H1 (cell line): ENCODE results near the gene FAM9C.

Experiments used
- ATF3 ChIP-seq: IDR thresholded peaks from 2 replicates; pipeline ENCODE4 v1.6.1; 2011; ENCODE audit warnings: low read depth, mild to moderate bottlenecking, low read length; ENCODE audit not compliant: insufficient read depth
- POLR2A ChIP-seq, 2 experiments: IDR thresholded peaks; 1 replicate in 1 of 2; 2 replicates in 1 of 2; pipeline ENCODE4 v1.6.1; 2011; ENCODE audit warnings: low read depth in 2 of 2, low read length in 2 of 2, mild to moderate bottlenecking in 2 of 2; ENCODE audit errors: control extremely low read depth in 1 of 2
- RAD21 ChIP-seq, 2 experiments: IDR thresholded peaks in 1 of 2; conservative IDR thresholded peaks in 1 of 2; 2 replicates each; pipeline ENCODE4 v1.6.1; 2011; ENCODE audit warnings: low read depth in 2 of 2, low read length in 2 of 2, improper control_type of control experiment in 1 of 2, inconsistent platforms in 1 of 2, mild to moderate bottlenecking in 1 of 2, moderate library complexity in 1 of 2
- SIRT6 ChIP-seq: IDR thresholded peaks from one replicate; pipeline ENCODE4 v1.7.1; 2012; ENCODE audit warnings: low read length, inconsistent platforms

DNA sequence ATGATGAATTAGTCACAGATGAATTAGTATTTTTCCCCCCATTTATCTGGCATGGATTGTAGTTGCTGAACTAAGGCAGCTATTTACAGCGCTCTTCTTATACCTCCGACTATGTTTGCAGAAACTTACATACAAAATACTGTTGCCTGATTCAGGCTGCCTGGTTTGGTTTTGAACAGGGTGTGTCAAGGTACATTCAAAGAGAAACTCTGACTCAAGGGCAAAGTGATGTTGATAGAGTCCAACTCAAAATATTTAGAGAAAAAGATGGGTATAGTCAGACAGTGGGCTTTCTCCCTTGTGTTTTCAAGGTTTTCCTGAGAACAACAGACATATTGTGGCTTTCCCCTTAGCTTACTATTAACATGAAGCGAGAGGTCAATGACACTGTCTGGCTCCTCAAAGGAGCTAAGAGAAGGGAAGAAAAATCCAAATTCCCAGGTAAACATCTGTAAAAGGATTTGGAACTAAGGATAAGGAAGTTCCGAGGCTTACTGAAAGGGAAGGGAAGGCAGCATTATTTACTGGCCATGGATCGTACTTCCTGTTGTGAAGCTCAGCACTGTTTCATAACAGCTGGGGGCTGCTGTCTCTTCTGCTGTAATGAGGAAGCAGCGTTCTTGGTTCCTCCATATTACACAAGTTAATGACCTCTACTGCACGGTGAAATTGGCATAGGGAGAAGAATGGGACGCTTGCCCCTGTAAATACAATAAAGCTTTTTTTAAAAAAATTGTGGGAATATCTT lies 30.9 kb downstream of the FAM9C start:
- TF ChIP-seq RAD21 (IDR thresholded peaks at IDR 0.05 in 1 of 2, conservative IDR thresholded peaks at IDR 0.05 in 1 of 2; ENCODE audit: low read depth in 2 of 2, low read length in 2 of 2) (no peak), SIRT6 (no peak), ATF3 (no peak), POLR2A (IDR thresholded peaks at IDR 0.05; ENCODE audit: control extremely low read depth in 1 of 2, low read depth in 2 of 2, low read length in 2 of 2) (no peak)
